ENCODE results near the gene MUC20.

DNA sequence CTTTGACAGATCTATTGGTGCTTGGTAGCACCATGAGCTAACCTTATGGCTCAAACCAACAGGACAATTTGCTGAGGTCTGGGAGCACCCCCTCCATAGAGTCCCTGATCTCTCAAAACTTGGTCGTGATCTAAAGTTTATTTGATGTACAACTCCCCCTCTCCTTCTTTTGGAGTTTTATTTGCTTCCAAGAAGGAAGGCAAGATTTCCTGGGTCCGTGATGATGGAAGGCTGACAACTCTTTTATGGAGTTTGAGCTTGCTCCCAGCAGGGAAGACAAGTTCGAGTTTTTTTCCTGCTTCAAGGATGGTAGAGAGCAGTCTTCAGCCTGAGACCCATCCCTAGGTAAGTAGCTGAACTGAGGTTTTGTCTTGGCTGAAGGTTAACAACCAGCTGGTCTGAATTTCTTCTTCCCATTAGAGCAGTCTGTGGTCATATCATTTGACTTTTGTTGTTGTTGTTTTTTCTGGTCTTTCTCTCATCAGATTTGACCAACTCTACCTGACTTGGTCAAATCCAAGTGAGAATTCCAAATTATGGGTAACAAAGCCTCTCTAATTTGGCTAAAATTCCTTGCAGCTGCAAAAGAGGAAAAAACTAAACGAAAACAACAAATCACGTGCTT is 2.8 kb upstream of the MUC20 start:
- no peak for TF ChIP-seq ZNF274 (IDR thresholded peaks at IDR 0.05; ENCODE audit: low read depth, low read length)
- TF ChIP-seq YY1 (IDR thresholded peaks at IDR 0.05; ENCODE audit: insufficient read depth, insufficient read length) = no peak

Data from NT2/D1 (cell line).